HCT116 (cell line): ENCODE results near the gene KCNJ10. TPM values are rescaled to one million over a fixed set of nuclear protein-coding genes. Genes with fewer than 3 reads are reported as not detected.

Experiments
- ATAC-seq: fragments of 200-7000 bp; cut with Tn5 transposase; 2 replicates; pipeline ENCODE4 v1.9.1; 2020; ENCODE audit warnings: mild to moderate bottlenecking, moderate library complexity
- BruUV-seq: library from RNA; stranded (reverse); fragments of 400-500 nt; replicated peaks from 2 replicates; lab custom pipeline; 2021; lab: Mats Ljungman, UMichigan
- CTCF ChIA-PET: fragments of 300-600 bp; sonication (Branson Sonifier 250); formaldehyde crosslinking; loops from one replicate; lab custom pipeline; 2021; ENCODE audit warnings: antibody characterized with exemption; lab: Charles Lee
- POLR2A ChIA-PET: fragments of 300-600, 350-600 bp; sonication (Branson Sonifier 250); formaldehyde crosslinking; loops from one replicate; lab custom pipeline; 2021; ENCODE audit warnings: antibody characterized with exemption; lab: Charles Lee
- RAD21 ChIA-PET, 2 experiments: fragments of 300-600 bp; sonication (Branson Sonifier 250); formaldehyde crosslinking; loops; one replicate each; lab custom pipeline; 2023; ENCODE audit warnings: low total read pairs in 2 of 2; ENCODE audit not compliant: uncharacterized antibody in 2 of 2, unreplicated experiment in 2 of 2, low non-redundant PET in 1 of 2; lab: Charles Lee
- DNase-seq: peaks from one replicate; pipeline ENCODE4 v3.0.0-alpha.2; 2010; ENCODE audit warnings: low read depth, low spot score
- H2AFZ ChIP-seq: fragments of 200-600 bp; shearing (Covaris generic), sonication (generic); 2 replicates; pipeline ENCODE4 v1.6.1; 2017; ENCODE audit warnings: low read depth, mixed run types, mixed read lengths, antibody characterized with exemption, low read length; ENCODE audit not compliant: poor library complexity, severe bottlenecking
- H3K27ac ChIP-seq: 2 replicates; pipeline ENCODE4 v1.5.1; 2012; ENCODE audit warnings: low read depth, low read length
- H3K27me3 ChIP-seq: fragments of 200-600 bp; sonication (generic); 2 replicates; pipeline ENCODE4 v1.6.1; 2016; ENCODE audit warnings: mixed run types, low read length, mixed read lengths; ENCODE audit not compliant: insufficient read depth
- H3K36me3 ChIP-seq, 2 experiments: fragments of 200-500 bp in 1 of 2; fragments of 200-600 bp in 1 of 2; sonication (Bioruptor generic) in 1 of 2; sonication (generic) in 1 of 2; 2 replicates each; pipeline versions ENCODE4 v1.5.1 to v1.6.1; 2014 to 2016; ENCODE audit warnings: low read length in 2 of 2, inconsistent platforms in 1 of 2, mixed read lengths in 1 of 2, mixed run types in 1 of 2; ENCODE audit not compliant: insufficient read depth in 2 of 2, control insufficient read depth in 1 of 2
- H3K4me1 ChIP-seq, 2 experiments: fragments of 200-600 bp in 1 of 2; sonication (generic) in 1 of 2; 2 replicates each; pipeline versions ENCODE4 v1.5.1 to v1.6.1; 2012 to 2017; ENCODE audit warnings: low read length in 2 of 2, inconsistent platforms in 1 of 2, mild to moderate bottlenecking in 1 of 2, mixed read lengths in 1 of 2, mixed run types in 1 of 2, moderate library complexity in 1 of 2; ENCODE audit not compliant: insufficient read depth in 2 of 2, control insufficient read depth in 1 of 2
- H3K4me2 ChIP-seq: fragments of 200-600 bp; sonication (generic); 2 replicates; pipeline ENCODE4 v1.6.1; 2017; ENCODE audit warnings: mixed run types, low read length, mixed read lengths
- H3K4me3 ChIP-seq, 2 experiments: fragments of 200-600 bp in 1 of 2; sonication (generic) in 1 of 2; replicated peaks in 1 of 2; 2 replicates each; pipeline ENCODE4 v1.5.1; 2011 to 2016; ENCODE audit warnings: low read length in 2 of 2, control low read depth in 1 of 2, low read depth in 1 of 2, mild to moderate bottlenecking in 1 of 2, mixed read lengths in 1 of 2, mixed run types in 1 of 2
- H3K79me2 ChIP-seq: fragments of 200-600 bp; sonication (generic); 2 replicates; pipeline ENCODE4 v1.6.1; 2017; ENCODE audit warnings: mild to moderate bottlenecking, mixed run types, low read length, moderate library complexity, mixed read lengths; ENCODE audit not compliant: insufficient read depth
- H3K9ac ChIP-seq: fragments of 200-600 bp; sonication (generic); 2 replicates; pipeline ENCODE4 v1.6.1; 2016; ENCODE audit warnings: low read length, mixed read lengths
- H3K9me2 ChIP-seq: fragments of 200-600 bp; sonication (generic), shearing (Covaris generic); 2 replicates; pipeline ENCODE4 v1.6.1; 2017; ENCODE audit warnings: mixed run types, mild to moderate bottlenecking, moderate library complexity; ENCODE audit not compliant: insufficient read depth
- H3K9me3 ChIP-seq, 2 experiments: fragments of 200-500 bp in 1 of 2; fragments of 200-600 bp in 1 of 2; sonication (Bioruptor generic) in 1 of 2; sonication (generic) in 1 of 2; 2 replicates each; pipeline ENCODE4 v1.6.1; 2014 to 2017; ENCODE audit warnings: low read length in 2 of 2, mixed read lengths in 2 of 2, inconsistent platforms in 1 of 2, low read depth in 1 of 2, mild to moderate bottlenecking in 1 of 2, mixed run types in 1 of 2, moderate library complexity in 1 of 2; ENCODE audit not compliant: control insufficient read depth in 1 of 2, insufficient read depth in 1 of 2
- H4K20me1 ChIP-seq: fragments of 200-600 bp; sonication (generic), shearing (Covaris generic); 2 replicates; pipeline ENCODE4 v1.6.1; 2017; ENCODE audit warnings: mixed run types, mild to moderate bottlenecking, moderate library complexity; ENCODE audit not compliant: insufficient read depth
- CBX3 ChIP-seq: IDR thresholded peaks from 2 replicates; pipeline ENCODE4 v1.6.1; 2012; ENCODE audit warnings: low read depth
- CEBPB ChIP-seq: IDR thresholded peaks from 2 replicates; pipeline ENCODE4 v1.6.1; 2012; ENCODE audit warnings: low read depth
- EGR1 ChIP-seq: IDR thresholded peaks from 2 replicates; pipeline ENCODE4 v1.6.1; 2012; ENCODE audit warnings: low read depth
- ELF1 ChIP-seq: IDR thresholded peaks from 2 replicates; pipeline ENCODE4 v1.6.1; 2012; ENCODE audit warnings: low read depth, borderline replicate concordance
- EZH2 ChIP-seq: fragments of 200-600 bp; sonication (generic); IDR thresholded peaks from 2 replicates; pipeline ENCODE4 v1.6.1; 2017; ENCODE audit warnings: antibody characterized with exemption, mixed run types
- EZH2phosphoT487 ChIP-seq: fragments of 200-600 bp; IDR thresholded peaks from 2 replicates; pipeline ENCODE4 v1.6.1; 2018; ENCODE audit warnings: antibody characterized with exemption, borderline replicate concordance
- POLR2A ChIP-seq: IDR thresholded peaks from 2 replicates; pipeline ENCODE4 v1.7.0; 2011; ENCODE audit warnings: borderline replicate concordance; ENCODE audit not compliant: insufficient read depth, insufficient read length; ENCODE audit errors: extremely low read depth
- POLR2AphosphoS5 ChIP-seq: IDR thresholded peaks from 2 replicates; pipeline ENCODE4 v1.6.1; 2011; ENCODE audit warnings: mild to moderate bottlenecking, low read depth, low read length, moderate library complexity
- SIN3A ChIP-seq: IDR thresholded peaks from 2 replicates; pipeline ENCODE4 v1.6.1; 2012; ENCODE audit warnings: low read depth
- SP1 ChIP-seq: IDR thresholded peaks from 2 replicates; pipeline ENCODE4 v1.6.1; 2012; ENCODE audit warnings: low read depth
- SRF ChIP-seq: IDR thresholded peaks from 2 replicates; pipeline ENCODE4 v1.6.1; 2012; ENCODE audit warnings: low read depth
- intact Hi-C: fragments of 100-400 bp; cut with micrococcal nuclease; formaldehyde crosslinking; loops from 2 replicates; pipeline ENCODE4 v1.10.0; 2022
- total RNA-seq: library from RNA; stranded (reverse); gene quantifications from one replicate; pipeline ENCODE4 v1.2.1, GENCODE V29; 2021; ENCODE audit not compliant: unreplicated experiment
- TF ChIP-seq, protein P1 (sequence below): IDR thresholded peaks from 2 replicates; pipeline ENCODE4 v1.6.1; 2011; ENCODE audit warnings: mild to moderate bottlenecking, low read length, moderate library complexity; ENCODE audit not compliant: insufficient replicate concordance; ENCODE audit errors: extremely low read depth
- TF ChIP-seq, protein P2 (sequence below): IDR thresholded peaks from 2 replicates; pipeline ENCODE4 v1.6.1; 2012

KCNJ10 gene
- total RNA-seq, 1 experiment from 2014 or later = 0.57 TPM

DNA sequence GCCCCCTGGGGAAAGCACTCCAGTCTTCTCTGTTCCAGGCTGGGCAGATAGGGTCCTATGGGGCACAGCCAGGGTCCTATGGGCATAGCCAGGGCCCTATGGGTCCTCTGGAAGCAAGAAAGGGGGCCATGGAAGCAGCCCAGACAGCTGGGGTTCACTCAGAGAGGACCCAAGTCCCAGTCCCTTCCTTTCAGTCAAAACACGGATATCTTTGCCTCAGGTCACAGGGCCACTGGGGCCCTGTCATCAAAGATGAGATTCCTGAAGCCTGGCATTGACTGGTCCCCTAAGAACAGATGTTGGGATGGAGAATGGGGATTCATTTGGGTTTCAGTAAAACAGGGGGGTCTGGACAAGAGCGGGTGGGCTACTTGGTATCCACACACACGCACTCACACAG, 19.9 kb upstream of the KCNJ10 start:
- no peak overlapping the region for H3K4me3 ChIP-seq
- no peaks in the 10 kb centered on the region; a peak in 2 of 4 replicates for H3K36me3 ChIP-seq
- no peak overlapping the region for H3K27ac ChIP-seq
- H3K4me1 ChIP-seq = no peaks in the 10 kb centered on the region
- no peak overlapping the region for H3K4me2 ChIP-seq
- no peak for DNase-seq
- no peak for TF ChIP-seq CEBPB
- TF ChIP-seq, protein P1, sequence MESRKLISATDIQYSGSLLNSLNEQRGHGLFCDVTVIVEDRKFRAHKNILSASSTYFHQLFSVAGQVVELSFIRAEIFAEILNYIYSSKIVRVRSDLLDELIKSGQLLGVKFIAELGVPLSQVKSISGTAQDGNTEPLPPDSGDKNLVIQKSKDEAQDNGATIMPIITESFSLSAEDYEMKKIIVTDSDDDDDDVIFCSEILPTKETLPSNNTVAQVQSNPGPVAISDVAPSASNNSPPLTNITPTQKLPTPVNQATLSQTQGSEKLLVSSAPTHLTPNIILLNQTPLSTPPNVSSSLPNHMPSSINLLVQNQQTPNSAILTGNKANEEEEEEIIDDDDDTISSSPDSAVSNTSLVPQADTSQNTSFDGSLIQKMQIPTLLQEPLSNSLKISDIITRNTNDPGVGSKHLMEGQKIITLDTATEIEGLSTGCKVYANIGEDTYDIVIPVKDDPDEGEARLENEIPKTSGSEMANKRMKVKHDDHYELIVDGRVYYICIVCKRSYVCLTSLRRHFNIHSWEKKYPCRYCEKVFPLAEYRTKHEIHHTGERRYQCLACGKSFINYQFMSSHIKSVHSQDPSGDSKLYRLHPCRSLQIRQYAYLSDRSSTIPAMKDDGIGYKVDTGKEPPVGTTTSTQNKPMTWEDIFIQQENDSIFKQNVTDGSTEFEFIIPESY = no peak
- TF ChIP-seq SRF = no peak
- TF ChIP-seq CBX3 = no peak
- TF ChIP-seq POLR2A = no peak
- TF ChIP-seq EGR1 = no peak
- no peak for TF ChIP-seq SIN3A
- no peak for TF ChIP-seq EZH2phosphoT487
- TF ChIP-seq EZH2 = no peak
- no peak for TF ChIP-seq ELF1
- TF ChIP-seq, protein P2, sequence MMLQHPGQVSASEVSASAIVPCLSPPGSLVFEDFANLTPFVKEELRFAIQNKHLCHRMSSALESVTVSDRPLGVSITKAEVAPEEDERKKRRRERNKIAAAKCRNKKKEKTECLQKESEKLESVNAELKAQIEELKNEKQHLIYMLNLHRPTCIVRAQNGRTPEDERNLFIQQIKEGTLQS = no peak
- no peak for TF ChIP-seq SP1
- TF ChIP-seq POLR2AphosphoS5 = no peak
- TF ChIP-seq, all 23 proteins: peak for 0
- ChIA-PET CTCF (interaction anchor here (1.1 to 3.3 kb wide), 2 partner anchors 11 to 32 kb away, joined by 3 to 13 read pairs; no protein-coding TSS in a partner anchor), POLR2A (no interaction called here), RAD21 (no interaction called here)
- no peak for ATAC-seq
- intact Hi-C loops = no loop called here
- no TSS peak for BruUV-seq
- H3K27me3 ChIP-seq = no peaks in the 10 kb centered on the region
- H4K20me1 ChIP-seq = no peaks in the 10 kb centered on the region
- H3K79me2 ChIP-seq = no peaks in the 10 kb centered on the region
- H2AFZ ChIP-seq = no peak overlapping the region
- no peaks in the 10 kb centered on the region for H3K9me3 ChIP-seq
- no peak overlapping the region for H3K9ac ChIP-seq
- no peaks in the 10 kb centered on the region for H3K9me2 ChIP-seq
